DND-41 (cell line): Measurements from ENCODE around the gene FMOD.

ENCODE experiments used
- EZH2 ChIP-seq: IDR thresholded peaks from 3 replicates; pipeline ENCODE4 v1.6.1; 2012; ENCODE audit warnings: borderline replicate concordance, low read depth, mild to moderate bottlenecking, moderate library complexity, low read length, inconsistent platforms; ENCODE audit not compliant: severe bottlenecking
- TF ChIP-seq, protein P1 (sequence below): IDR thresholded peaks from 2 replicates; pipeline ENCODE4 v1.5.1; 2012; ENCODE audit warnings: borderline replicate concordance, low read length, moderate library complexity, mild to moderate bottlenecking; ENCODE audit not compliant: poor library complexity, severe bottlenecking; ENCODE audit errors: extremely low read depth

DNA sequence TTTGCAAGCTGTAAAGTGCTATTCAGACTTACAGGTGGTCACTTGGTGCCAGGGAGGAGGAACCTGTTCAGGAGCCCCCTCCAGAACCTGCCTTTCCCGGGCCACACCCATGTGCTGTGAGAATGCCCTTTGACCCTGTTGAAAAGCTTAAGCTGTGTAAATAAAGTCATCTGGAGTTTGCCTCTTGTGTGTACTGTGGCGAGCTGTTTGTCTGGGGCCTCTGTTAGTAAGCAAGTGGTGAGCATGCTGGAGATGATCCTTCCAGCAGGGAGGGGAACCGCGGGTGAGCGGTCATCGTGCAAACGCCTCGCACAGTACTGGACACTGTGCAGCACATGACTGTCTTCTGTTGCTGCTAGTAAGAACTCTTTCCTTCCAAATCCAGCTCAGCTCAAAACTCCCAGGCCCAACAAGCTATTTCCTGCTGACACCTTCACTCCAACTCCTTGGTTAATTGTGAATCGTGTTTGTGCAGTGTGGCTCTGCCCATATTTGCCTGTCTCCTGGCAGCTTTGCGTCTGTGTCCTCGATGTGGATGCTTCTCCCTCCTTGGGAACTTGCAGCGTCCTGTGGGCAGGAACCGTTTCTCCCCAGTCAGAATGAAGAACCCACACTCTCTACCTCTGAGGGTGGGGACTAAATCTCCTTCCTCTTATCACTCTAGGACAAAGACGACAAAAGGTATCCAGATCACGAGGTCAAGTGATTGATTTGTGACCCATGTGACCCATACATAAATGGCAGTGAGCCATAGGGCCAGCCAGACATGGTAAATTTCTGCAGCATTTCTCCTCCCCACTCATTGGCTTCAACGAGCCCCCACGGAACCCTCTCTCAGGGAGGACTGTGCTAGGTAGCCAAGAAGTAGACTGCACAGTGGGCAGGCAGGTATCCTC, 59.5 kb downstream of the FMOD start:
- TF ChIP-seq, protein P1, sequence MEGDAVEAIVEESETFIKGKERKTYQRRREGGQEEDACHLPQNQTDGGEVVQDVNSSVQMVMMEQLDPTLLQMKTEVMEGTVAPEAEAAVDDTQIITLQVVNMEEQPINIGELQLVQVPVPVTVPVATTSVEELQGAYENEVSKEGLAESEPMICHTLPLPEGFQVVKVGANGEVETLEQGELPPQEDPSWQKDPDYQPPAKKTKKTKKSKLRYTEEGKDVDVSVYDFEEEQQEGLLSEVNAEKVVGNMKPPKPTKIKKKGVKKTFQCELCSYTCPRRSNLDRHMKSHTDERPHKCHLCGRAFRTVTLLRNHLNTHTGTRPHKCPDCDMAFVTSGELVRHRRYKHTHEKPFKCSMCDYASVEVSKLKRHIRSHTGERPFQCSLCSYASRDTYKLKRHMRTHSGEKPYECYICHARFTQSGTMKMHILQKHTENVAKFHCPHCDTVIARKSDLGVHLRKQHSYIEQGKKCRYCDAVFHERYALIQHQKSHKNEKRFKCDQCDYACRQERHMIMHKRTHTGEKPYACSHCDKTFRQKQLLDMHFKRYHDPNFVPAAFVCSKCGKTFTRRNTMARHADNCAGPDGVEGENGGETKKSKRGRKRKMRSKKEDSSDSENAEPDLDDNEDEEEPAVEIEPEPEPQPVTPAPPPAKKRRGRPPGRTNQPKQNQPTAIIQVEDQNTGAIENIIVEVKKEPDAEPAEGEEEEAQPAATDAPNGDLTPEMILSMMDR: no peak
- TF ChIP-seq EZH2: no peak
